CD4-positive, alpha-beta T cell treated with Interferon alpha-2 for 1 hour (primary cell): Measurements from ENCODE around the gene PEX19.

Source experiments
- DNase-seq, 2 donors: peaks; one replicate each; pipeline ENCODE4 v3.0.0-alpha.2; 2020 to 2022

The PEX19 gene

GRCh38 chr1:160277330-160277729, 7.6 kb downstream of the PEX19 start:
- no peak for DNase-seq

- no peak for DNase-seq
Observed at GRCh38 chr1:160271025-160271424, 13.9 kb downstream of the PEX19 start.

GRCh38 chr1:160267284-160267991, 17.5 kb downstream of the PEX19 start:
- no peak for DNase-seq

GRCh38 chr1:160264795-160265307, 20.1 kb downstream of the PEX19 start:
- DNase-seq = no peak

GRCh38 chr1:160261893-160262794, 22.8 kb downstream of the PEX19 start, which contains the start of gene DCAF8:
Gene DCAF8 (minus strand): TSS chr1:160262549. CDS start chr1:160244008, 18,541 bp downstream.
- peak; percentile 98 to 99 for DNase-seq

GRCh38 chr1:160261556-160261892, 23.4 kb downstream of the PEX19 start:
- peak; percentile 76 to 87 for DNase-seq

GRCh38 chr1:160260406-160261382, 24.2 kb downstream of the PEX19 start:
- DNase-seq = peak in 1 of 2 donors; percentile 16

GRCh38 chr1:160258177-160258798, 26.6 kb downstream of the PEX19 start:
- no peak for DNase-seq

- no peak for DNase-seq
Observed at GRCh38 chr1:160257411-160258015, 27.4 kb downstream of the PEX19 start.

- DNase-seq = no peak
Observed at GRCh38 chr1:160256396-160257046, 28.4 kb downstream of the PEX19 start.

- DNase-seq = no peak
Observed at GRCh38 chr1:160255781-160256300, 29.1 kb downstream of the PEX19 start.

- DNase-seq = peak; percentile 66 to 76
Observed at GRCh38 chr1:160251687-160252526, 33.0 kb downstream of the PEX19 start.

- DNase-seq = no peak
Observed at GRCh38 chr1:160251011-160251410, 33.9 kb downstream of the PEX19 start.

- no peak for DNase-seq
Observed at GRCh38 chr1:160247053-160247452, 37.9 kb downstream of the PEX19 start.

- no peak for DNase-seq
Observed at GRCh38 chr1:160245434-160245833, 39.5 kb downstream of the PEX19 start.

- no peak for DNase-seq
Observed at GRCh38 chr1:160244209-160244608, 40.7 kb downstream of the PEX19 start.

GRCh38 chr1:160243767-160244166, 41.2 kb downstream of the PEX19 start:
- DNase-seq = no peak

GRCh38 chr1:160239582-160240299, 45.2 kb downstream of the PEX19 start:
- no peak for DNase-seq

- DNase-seq = no peak
Observed at GRCh38 chr1:160238408-160238807, 46.5 kb downstream of the PEX19 start.
